NB4 (cell line): Measurements from ENCODE around the gene SMIM38.

Experiments
- CTCF ChIP-seq: IDR thresholded peaks from one replicate; pipeline ENCODE4 v1.5.1; 2012; ENCODE audit warnings: low read depth, low read length
- POLR2A ChIP-seq: IDR thresholded peaks from 2 replicates; pipeline ENCODE4 v1.6.1; 2011; ENCODE audit warnings: mild to moderate bottlenecking; ENCODE audit not compliant: insufficient read length; ENCODE audit errors: extremely low read depth

GRCh38 chr11:69148806-69149205 is 6.9 kb upstream of the SMIM38 start:
- TF ChIP-seq CTCF = no peak
- TF ChIP-seq POLR2A = no peak
